Measurements from ENCODE around the gene RASSF5.
A peak's percentile ranks its signal among the peaks of the same experiment; 100 is the strongest.

DNA sequence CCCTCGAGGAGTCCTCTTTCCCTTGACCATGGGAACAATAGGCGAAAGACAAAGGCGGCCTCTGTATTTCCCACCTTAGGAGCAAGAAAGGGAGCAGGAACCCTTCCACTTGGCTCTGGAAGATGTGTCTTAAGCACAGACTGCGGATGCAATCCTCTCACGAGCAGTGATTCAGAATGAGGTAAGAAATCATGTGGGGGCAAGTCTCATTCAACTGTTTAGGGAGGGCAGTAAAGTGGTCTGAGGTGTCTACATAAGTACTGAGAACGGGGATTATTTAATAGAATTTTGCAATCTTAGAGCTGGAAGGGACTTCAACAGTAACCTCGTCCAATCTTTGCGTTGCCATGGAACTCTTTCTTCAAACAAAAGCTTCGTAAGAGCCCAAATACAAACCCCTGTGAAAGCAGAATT, 126.4 kb downstream of the RASSF5 start:
- TF ChIP-seq, protein P1, sequence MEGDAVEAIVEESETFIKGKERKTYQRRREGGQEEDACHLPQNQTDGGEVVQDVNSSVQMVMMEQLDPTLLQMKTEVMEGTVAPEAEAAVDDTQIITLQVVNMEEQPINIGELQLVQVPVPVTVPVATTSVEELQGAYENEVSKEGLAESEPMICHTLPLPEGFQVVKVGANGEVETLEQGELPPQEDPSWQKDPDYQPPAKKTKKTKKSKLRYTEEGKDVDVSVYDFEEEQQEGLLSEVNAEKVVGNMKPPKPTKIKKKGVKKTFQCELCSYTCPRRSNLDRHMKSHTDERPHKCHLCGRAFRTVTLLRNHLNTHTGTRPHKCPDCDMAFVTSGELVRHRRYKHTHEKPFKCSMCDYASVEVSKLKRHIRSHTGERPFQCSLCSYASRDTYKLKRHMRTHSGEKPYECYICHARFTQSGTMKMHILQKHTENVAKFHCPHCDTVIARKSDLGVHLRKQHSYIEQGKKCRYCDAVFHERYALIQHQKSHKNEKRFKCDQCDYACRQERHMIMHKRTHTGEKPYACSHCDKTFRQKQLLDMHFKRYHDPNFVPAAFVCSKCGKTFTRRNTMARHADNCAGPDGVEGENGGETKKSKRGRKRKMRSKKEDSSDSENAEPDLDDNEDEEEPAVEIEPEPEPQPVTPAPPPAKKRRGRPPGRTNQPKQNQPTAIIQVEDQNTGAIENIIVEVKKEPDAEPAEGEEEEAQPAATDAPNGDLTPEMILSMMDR (IDR thresholded peaks at IDR 0.05; ENCODE audit: low read depth, low read length, missing input control), result no peak
- TF ChIP-seq, protein P2, sequence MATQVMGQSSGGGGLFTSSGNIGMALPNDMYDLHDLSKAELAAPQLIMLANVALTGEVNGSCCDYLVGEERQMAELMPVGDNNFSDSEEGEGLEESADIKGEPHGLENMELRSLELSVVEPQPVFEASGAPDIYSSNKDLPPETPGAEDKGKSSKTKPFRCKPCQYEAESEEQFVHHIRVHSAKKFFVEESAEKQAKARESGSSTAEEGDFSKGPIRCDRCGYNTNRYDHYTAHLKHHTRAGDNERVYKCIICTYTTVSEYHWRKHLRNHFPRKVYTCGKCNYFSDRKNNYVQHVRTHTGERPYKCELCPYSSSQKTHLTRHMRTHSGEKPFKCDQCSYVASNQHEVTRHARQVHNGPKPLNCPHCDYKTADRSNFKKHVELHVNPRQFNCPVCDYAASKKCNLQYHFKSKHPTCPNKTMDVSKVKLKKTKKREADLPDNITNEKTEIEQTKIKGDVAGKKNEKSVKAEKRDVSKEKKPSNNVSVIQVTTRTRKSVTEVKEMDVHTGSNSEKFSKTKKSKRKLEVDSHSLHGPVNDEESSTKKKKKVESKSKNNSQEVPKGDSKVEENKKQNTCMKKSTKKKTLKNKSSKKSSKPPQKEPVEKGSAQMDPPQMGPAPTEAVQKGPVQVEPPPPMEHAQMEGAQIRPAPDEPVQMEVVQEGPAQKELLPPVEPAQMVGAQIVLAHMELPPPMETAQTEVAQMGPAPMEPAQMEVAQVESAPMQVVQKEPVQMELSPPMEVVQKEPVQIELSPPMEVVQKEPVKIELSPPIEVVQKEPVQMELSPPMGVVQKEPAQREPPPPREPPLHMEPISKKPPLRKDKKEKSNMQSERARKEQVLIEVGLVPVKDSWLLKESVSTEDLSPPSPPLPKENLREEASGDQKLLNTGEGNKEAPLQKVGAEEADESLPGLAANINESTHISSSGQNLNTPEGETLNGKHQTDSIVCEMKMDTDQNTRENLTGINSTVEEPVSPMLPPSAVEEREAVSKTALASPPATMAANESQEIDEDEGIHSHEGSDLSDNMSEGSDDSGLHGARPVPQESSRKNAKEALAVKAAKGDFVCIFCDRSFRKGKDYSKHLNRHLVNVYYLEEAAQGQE (IDR thresholded peaks at IDR 0.05), result no peak
- TF ChIP-seq, protein P3, sequence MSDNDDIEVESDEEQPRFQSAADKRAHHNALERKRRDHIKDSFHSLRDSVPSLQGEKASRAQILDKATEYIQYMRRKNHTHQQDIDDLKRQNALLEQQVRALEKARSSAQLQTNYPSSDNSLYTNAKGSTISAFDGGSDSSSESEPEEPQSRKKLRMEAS (IDR thresholded peaks at IDR 0.05), result no peak
- no peak for TF ChIP-seq GABPA (IDR thresholded peaks at IDR 0.05 in 1 of 2, conservative IDR thresholded peaks at IDR 0.05 in 1 of 2)
- TF ChIP-seq RXRA (IDR thresholded peaks at IDR 0.05), result peak in 1 of 2 donors; percentile 10
- TF ChIP-seq TAF1 (conservative IDR thresholded peaks at IDR 0.05), result no peak
- no peak for TF ChIP-seq JUND (IDR thresholded peaks at IDR 0.05)
